Daoy (cell line): Measurements from ENCODE around the gene MMADHC. TPM values are rescaled to one million over a fixed set of nuclear protein-coding genes. Genes with fewer than 3 reads are reported as not detected.

ENCODE experiments used
- DNase-seq: peaks from one replicate; pipeline ENCODE4 v3.0.0-alpha.2; 2015; ENCODE audit warnings: low read depth
- total RNA-seq: library from RNA; depleted of rRNA; stranded (reverse); fragments of >200 nt; shearing (Covaris generic); gene quantifications from 2 replicates; pipeline ENCODE4 v1.2.3, GENCODE V29; 2014; rRNA removed

Gene MMADHC
- 258 and 278 TPM in 2 replicates for total RNA-seq

GRCh38 chr2:149587220-149587949 is at the start of gene MMADHC:
Gene MMADHC, minus strand, starts transcription at chr2:149587775. Its CDS starts 678 bp downstream, at chr2:149587097.
- DNase-seq = peak; percentile 97

DNA sequence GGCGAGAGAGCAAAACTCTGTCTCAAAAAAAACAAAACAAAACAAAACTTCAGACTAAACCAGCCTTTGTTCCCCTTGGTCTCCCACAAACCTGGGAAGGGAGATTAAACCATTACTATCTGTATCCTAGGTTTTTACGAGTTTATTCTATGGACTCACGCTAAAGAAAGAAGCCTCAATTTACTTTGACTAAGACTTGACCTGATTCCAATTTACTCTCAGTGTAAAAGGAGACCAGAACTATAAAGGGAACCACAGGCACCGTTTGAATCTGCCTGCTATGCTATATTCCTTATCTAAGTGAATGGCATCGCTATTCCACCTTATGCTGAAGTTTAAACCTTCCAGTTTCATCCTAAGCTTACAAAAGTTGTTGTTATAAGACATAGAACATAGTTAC is 46.5 kb upstream of the MMADHC start:
- no peak for DNase-seq

DNA sequence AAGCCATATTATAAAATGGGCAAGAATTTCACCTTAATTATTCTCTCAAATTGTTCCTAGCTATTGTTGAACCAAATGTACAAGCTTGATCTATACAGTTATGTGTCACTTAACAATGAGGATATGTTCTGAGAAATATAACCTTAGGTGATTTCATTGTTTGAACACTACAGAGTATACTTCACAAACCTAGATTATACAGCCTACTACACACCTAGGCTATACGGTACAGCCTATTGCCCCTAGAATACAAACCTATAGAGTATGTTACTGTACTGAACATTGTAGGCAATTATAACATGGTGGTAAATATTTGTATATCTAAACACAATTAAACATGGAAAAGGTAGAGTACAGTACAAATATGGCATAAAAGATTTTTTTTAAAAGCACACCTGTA is 42.9 kb upstream of the MMADHC start:
- DNase-seq = no peak

DNA sequence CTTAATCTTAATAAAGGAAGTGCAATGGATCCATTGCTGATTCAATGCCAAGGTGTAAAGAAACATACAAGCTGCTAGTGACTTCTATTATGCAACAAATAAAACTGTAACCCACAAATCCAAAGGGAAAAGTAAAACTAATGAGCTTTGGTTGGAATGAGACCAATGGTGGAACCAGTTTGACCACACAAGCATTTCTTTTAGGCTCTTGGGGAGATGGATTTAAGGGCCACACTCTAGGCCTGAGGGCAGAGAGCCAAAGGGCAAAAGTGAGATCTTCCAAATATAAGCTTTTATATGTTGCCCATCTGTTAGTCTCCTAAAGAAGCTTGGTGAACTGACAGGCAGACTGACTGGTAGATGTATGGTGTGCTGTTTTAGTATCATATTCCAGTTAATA is 41.5 kb upstream of the MMADHC start:
- DNase-seq = no peak

DNA sequence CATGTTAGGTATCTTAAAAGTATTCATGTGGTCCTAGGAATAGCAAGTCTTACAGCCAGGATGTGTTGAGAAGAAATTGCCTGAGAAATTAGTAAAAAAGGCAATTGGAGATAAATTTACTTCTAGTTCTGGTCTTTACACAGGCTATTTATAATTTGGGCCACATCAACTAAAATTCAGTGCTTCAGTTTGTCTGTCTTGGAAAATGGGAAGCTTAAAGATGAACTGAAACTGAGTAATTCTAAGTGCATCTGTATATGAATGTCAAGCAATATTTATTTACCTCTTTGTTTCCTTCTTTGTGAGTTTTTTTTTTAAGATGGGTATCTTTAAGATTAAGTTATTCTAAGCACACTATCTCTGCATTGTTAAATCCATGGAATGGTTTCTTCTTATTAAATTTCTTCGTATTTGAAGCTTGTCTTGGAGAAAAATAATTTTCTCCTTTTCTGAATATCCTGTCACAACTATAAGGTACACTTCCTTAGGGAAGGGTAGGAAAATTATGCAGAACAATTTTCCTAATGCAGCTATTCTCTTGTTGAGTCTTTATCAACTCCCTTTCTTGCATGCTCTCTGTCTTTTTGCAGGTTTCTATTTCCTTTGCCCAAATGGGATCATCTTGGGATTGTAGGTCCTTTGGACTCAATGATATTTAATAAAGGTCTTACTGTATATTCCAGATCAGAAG is 39.7 kb upstream of the MMADHC start:
- DNase-seq = no peak

- no peak for DNase-seq
These were observed 38.1 kb upstream of the MMADHC start for GRCh38 chr2:149625671-149626070.

DNA sequence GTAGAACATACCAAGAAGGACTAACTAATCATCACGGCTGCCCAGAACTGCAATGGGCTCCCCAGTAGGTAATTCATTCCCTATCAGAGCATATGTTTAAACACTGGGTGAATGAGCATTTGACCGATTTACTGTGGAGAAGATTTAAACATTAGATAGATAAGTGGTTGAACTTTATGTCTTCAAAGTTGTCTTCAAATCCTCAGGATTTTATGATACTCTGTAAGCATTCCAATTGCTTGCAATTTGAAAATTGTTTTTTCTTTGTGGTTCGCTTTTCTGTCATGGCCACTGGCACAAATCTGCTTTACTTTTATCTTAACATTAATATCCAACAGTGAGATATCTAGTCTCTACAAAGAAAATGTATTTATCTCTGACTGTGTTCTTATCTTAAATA is 37.7 kb upstream of the MMADHC start:
- DNase-seq = no peak

GRCh38 chr2:149622343-149622742 is 34.8 kb upstream of the MMADHC start:
- DNase-seq = no peak

- DNase-seq = no peak
These were observed 29.9 kb upstream of the MMADHC start for GRCh38 chr2:149617476-149617875.

GRCh38 chr2:149616681-149617456 is 29.3 kb upstream of the MMADHC start:
- DNase-seq = no peak

DNA sequence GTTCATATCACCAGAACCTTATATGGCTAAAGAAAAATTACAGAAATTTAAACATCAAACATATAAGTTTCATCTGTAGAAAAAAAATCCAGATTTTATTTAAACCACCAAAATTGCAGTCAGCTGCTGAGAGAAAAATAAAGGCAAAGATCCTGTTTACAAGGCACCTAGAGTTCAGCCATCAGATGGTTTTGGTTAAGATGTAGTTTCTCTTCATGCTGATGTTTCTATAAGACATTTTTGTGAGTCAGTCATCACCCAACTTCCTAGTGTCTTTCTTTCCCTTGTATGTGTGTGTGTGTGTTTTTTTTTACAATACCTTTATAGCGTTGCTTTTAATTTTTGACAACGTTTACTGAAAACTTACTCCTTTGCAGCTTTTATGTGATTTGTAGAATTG is 26.1 kb upstream of the MMADHC start:
- DNase-seq = no peak

GRCh38 chr2:149612122-149612521 is 24.5 kb upstream of the MMADHC start:
- DNase-seq = no peak

DNA sequence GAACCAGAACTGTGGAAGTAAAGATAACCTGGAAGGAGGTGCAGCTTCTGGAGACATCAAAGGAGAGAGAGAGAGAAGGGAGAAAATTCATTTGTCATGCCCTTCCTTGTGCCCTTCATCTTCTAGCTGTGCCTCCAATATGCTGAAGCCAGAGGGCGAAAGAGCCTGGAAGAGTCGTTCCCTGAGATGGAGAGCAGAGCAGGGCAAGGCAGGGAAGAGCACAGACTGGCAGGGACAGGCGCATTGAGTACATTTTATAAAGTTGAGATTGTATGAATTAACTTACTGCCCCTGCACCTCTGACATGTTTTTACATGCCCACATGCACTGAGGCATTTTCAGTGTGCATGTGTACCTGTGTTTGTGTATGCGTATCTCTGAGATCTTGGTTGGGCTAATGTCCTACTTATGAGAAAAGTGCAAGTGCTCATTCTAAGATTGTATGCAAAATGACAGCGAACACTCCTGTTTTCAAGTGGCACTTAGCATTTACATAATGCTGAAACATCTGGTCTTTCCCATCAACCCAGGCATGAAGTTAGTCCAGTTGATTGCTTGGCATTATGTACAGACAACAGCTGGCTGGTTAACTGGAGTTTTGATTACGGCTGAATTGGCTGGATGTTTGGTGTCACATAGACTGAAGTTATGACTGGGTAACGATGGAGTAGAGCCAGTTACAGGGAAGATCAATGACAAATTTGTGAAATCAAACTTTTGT is 23.7 kb upstream of the MMADHC start:
- DNase-seq = no peak

DNA sequence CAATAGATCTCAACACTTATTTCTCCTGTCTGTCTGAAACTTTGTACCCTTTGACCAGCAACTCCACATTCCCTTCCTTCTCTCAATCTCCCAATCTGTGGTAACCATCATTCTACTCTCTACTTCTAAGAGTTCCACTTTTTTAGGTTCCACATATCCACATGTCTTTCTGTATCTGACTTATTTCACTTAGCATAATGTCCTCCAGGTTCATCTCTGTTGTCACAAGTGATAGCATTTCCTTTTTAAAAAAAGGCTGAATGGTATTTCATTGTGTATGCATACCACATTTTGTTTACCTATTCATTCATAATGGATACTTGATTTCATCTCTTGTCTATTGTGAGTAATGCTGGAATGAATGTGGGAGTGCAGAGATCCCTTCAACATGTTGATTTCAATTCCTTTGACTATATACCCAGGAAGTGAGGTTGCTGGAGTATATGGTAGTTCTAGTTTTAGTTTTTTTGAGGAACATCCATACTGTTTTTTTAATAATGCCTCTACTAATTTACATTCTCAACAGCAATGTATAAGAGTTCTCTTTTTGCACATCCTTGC is 18.8 kb upstream of the MMADHC start:
- no peak for DNase-seq

GRCh38 chr2:149603248-149603647 is 15.7 kb upstream of the MMADHC start:
- no peak for DNase-seq

GRCh38 chr2:149601141-149601796 is 13.7 kb upstream of the MMADHC start:
- no peak for DNase-seq

DNA sequence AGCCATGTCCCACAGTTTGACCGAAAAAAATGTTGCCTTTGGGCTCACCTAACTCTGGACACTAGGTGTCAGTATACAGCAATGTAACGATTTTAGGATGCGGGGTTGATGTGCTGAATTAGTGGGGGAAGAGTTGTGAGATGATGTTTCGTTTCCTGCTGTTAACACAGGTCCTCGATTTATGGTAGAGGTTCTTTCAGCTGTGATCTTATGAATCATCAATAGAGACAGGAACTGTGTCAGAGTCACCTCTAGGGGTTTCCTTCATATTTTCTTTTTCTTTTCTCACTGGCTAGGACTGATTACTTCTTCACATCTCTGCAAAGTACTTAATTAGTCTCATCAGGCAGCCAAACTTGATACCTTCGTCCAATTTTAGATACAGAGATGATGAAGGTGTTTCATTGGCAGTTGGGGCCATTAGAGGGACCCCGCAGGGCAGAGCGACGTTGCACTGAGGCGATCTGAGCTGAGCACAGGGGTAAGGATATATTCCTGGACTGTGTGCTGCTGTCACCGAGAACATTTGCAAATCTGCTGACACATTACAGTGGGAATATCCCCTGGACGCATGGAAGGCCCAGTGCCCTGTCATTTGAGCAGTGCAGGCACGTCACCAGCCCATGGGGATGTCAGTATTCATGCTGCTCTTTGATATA is 10.2 kb upstream of the MMADHC start:
- DNase-seq = peak; percentile 76

GRCh38 chr2:149597050-149597667 is 9.6 kb upstream of the MMADHC start:
- DNase-seq = no peak

- DNase-seq = no peak
These were observed 8.9 kb upstream of the MMADHC start for GRCh38 chr2:149596471-149596870.
